HG02610 (cell line): ENCODE data around the gene DDX4.
"Not testable (repeated sequence)": the region's sequence is repeated elsewhere in the genome, so short reads cannot be mapped to it uniquely, and the experiment has no call there.

ENCODE experiments used
- ATAC-seq: cut with Tn5 transposase; IDR thresholded peaks from one replicate; pipeline ENCODE4 v1.9.1; 2021; ENCODE audit warnings: mild to moderate bottlenecking, moderate library complexity; ENCODE audit not compliant: unreplicated experiment

The DDX4 gene

GRCh38 chr5:55737793-55738192 lies at the start of gene DDX4:
TSS of gene DDX4 (plus strand) at chr5:55738061. CDS start at chr5:55738964, 903 bp downstream.
- ATAC-seq = no peak

- no peak for ATAC-seq
These were observed 46.4 kb upstream of the DDX4 start for GRCh38 chr5:55691265-55692105.

- ATAC-seq = no peak
These were observed 45.8 kb upstream of the DDX4 start for GRCh38 chr5:55692106-55692417.

- no peak for ATAC-seq
These were observed 45.4 kb upstream of the DDX4 start for GRCh38 chr5:55692509-55692908.

DNA sequence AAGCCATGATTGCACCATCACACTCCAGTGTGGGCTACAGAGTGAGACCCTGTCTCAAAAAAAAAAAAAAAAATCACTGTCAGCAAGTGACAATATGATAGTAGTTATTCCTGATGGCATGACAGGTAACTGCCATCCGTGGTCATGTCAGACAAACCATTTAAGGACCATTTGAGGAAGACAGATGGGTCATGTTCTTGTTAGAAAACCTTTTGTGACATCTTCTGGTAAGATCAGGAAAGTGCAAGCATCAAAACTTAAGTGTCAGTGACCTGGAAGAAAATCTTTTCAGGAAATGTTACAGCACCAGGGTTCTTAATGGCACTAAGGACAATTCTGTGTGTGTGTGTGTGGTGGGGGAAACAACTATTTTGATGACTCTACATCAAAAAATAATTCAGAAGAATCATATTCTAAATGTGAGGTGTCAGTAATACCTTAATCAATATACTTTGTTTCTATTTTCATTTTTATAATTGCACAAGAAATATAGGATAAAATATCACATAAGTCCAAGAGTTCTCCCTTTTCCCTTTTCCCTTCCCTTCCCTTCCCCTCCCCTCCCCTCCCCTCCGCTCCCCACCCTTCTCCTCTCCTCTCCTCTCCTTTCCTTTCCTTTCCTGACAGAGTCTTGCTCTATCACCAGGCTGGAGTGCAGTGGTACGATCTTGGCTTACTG lies 43.6 kb upstream of the DDX4 start:
- ATAC-seq = no peak

- ATAC-seq = not testable (repeated sequence)
These were observed 41.2 kb upstream of the DDX4 start for GRCh38 chr5:55696704-55697103.

GRCh38 chr5:55699041-55699688 lies 38.7 kb upstream of the DDX4 start:
- peak; percentile 80 for ATAC-seq

DNA sequence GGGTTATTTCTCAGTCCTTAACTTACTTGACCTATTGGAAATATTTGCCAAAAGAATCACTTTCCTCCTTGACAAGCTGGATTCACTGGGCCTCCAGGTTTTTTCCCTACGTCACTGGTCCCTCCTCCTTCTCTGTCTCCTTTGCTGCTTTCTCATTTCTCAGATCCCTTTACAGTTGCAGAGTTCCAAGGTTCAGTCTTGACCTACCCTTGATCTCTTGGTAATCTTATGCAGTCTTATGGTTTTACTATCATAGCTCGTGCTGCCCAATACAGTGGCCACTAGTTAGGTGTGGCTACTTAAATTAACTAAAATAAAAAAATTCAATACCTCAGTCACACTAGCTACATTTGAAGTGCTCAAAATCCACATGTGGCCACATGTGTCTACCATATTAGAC lies 37.1 kb upstream of the DDX4 start:
- ATAC-seq = no peak

GRCh38 chr5:55701462-55702103 lies 36.3 kb upstream of the DDX4 start:
- ATAC-seq = no peak

DNA sequence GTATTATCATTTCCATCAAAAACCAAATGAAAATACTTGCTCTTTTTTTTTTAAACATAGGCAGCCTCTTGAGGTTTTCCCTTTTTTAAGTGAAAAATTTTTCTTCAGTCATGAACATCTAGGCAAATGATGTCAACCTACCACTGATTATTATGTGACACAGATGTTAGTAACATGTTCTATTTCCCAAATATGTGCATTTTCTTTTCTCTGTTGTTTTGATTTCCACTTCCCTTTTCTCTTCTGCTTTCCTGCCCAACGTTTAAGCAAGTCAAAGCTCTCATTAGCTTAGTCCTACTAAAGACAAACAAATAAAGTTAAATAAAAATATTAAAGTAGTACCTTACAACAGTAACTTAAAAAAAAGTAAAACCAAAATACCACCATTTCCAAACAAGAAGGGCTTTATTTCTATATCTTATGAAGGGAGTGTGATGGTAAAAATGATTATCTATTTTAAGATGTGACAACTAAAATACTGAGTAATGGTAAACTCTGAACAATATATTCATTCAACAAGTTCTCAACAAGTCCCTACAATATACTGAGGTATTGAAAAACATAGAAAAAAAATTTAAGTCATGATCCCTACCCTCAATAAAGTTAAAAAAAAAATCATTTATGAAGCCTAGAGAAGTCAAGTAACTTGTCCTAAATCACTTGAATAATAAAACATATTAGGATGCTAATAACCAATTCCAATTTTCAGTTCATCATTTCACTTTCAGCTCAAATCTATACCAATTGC lies 35.1 kb upstream of the DDX4 start:
- ATAC-seq = no peak

GRCh38 chr5:55706230-55706629 lies 31.6 kb upstream of the DDX4 start:
- no peak for ATAC-seq

DNA sequence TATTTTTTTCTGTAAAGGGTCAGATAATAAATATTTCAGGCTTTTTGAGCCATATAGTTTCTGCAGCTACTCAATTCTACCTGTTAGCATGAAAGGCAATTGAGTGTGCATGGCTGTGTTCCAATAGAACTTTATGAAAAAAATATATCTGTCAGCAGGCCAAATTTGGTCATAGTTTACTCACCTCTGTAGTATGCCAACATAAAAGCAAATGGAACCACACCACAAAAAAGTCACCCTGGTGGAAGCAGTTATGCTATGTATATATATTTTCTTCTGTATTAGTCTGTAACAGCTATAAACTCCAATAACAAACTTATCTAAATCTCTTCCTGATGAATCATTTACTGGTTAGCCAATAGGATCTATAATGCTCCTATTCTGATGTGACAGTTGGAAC lies 29.1 kb upstream of the DDX4 start:
- no peak for ATAC-seq

GRCh38 chr5:55711507-55712022 lies 26.3 kb upstream of the DDX4 start:
- no peak for ATAC-seq

GRCh38 chr5:55712023-55712859 lies 25.6 kb upstream of the DDX4 start, which contains the start of gene SLC38A9:
TSS of gene SLC38A9 (minus strand) at chr5:55712324. CDS start at chr5:55697958, 14,366 bp downstream.
- ATAC-seq = peak; percentile 100

DNA sequence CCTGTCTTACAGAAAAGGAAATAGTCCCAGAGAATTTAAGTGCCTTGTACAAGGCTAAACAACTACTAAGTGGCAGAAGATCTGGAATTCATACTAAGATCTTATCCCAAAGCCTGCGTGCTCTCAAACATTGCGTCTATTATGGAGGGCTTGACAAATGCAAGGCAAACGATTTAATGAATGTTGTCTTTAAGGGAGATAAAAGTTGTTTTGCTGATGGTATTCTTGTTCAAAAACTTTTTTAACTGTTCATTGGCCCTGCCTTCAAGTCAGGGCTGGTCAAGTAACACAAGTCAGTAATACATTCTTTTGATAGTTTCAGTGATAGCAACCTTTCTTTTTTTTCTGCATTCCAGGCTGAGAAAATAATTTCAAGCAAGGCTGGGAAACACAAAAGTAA lies 24.0 kb upstream of the DDX4 start:
- ATAC-seq = no peak

GRCh38 chr5:55714339-55714738 lies 23.5 kb upstream of the DDX4 start:
- no peak for ATAC-seq

- no peak for ATAC-seq
These were observed 23.1 kb upstream of the DDX4 start for GRCh38 chr5:55714749-55715148.

DNA sequence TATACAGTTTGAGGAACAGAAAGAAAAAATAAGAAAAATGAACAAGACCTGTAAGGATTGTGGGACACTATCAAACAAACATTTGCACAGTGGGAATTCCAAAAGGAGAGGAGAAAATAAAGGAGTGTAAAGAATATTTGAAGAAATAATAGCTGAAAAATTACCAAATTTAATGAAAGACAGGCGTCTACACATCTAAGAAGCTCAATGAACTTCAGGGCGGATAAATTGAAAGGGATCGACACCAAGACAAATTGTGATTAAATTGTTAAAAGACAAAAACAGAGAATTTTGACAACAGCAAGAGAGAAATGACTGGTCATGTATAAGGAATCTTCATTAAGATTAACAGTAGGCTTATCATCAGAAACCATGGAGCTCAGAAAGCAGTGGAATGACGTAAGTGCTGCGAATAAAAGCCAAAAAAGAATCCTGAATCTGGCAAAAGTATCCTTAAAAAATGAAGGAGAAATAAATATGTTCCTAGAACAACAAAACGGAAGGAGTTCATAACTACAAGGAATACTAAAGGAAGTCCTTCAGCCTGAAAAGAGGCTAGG lies 22.3 kb upstream of the DDX4 start:
- ATAC-seq = no peak

DNA sequence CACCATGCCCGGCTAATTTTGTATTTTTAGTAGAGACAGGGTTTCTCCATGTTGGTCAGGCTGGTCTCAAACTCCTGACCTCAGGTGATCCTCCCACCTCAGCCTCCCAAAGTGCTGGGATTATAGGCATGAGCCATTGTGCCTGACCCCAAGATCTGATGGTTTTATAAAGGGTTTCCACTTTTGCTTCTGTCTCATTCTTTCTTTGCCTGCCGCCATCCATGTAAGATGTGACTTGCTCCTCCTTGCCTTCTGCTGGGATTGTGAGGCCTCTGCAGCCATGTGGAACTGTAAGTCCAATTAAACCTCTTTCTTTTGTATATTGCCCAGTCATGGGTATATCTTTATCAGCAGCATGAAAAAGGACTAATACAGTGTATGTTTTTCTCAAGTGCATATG lies 18.8 kb upstream of the DDX4 start:
- ATAC-seq = not testable (repeated sequence)
